NCI-H226 (cell line): Measurements from ENCODE around the gene WDR86.

ENCODE experiments used
- DNase-seq: peaks from one replicate; pipeline ENCODE4 v3.0.0-alpha.2; 2015

Gene WDR86, protein sequence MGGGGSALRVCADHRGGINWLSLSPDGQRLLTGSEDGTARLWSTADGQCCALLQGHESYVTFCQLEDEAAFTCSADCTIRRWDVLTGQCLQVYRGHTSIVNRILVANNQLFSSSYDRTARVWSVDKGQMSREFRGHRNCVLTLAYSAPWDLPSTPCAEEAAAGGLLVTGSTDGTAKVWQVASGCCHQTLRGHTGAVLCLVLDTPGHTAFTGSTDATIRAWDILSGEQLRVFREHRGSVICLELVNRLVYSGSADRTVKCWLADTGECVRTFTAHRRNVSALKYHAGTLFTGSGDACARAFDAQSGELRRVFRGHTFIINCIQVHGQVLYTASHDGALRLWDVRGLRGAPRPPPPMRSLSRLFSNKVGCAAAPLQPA

GRCh38 chr7:151409667-151410404 lies at the start of gene WDR86:
TSS of gene WDR86 (minus strand) at chr7:151410038. CDS start at chr7:151409589, 449 bp downstream.
- DNase-seq = no peak

- DNase-seq = no peak
These were observed 47.7 kb upstream of the WDR86 start for GRCh38 chr7:151457534-151457933.

- DNase-seq = no peak
These were observed 46.9 kb upstream of the WDR86 start for GRCh38 chr7:151456782-151457181.

- no peak for DNase-seq
These were observed 46.4 kb upstream of the WDR86 start for GRCh38 chr7:151456276-151456675.

GRCh38 chr7:151455690-151456089 lies 45.9 kb upstream of the WDR86 start:
- DNase-seq = no peak

- no peak for DNase-seq
These were observed 45.2 kb upstream of the WDR86 start for GRCh38 chr7:151454932-151455530.

DNA sequence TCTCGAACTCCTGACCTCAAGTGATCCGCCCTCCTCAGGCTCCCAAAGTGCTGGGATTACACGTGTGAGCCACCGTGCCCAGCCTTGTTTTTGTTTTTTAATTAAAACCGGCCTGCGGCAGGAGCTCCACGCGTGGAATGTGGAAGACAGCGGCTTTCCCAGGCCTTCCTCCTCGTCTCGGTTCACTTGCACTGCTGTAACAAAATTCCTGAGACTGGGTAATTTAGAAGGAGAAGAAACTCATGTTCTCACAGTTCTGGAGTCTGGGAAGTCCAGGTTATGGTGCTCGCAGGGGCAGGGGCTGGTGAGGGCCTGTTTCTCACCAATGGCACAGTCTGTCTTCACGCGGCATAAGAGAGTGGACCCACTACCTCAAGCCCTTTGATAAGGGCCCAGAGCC lies 44.5 kb upstream of the WDR86 start:
- DNase-seq = no peak

- no peak for DNase-seq
These were observed 43.5 kb upstream of the WDR86 start for GRCh38 chr7:151453326-151453791.

GRCh38 chr7:151452680-151453325 lies 43.0 kb upstream of the WDR86 start:
- no peak for DNase-seq

DNA sequence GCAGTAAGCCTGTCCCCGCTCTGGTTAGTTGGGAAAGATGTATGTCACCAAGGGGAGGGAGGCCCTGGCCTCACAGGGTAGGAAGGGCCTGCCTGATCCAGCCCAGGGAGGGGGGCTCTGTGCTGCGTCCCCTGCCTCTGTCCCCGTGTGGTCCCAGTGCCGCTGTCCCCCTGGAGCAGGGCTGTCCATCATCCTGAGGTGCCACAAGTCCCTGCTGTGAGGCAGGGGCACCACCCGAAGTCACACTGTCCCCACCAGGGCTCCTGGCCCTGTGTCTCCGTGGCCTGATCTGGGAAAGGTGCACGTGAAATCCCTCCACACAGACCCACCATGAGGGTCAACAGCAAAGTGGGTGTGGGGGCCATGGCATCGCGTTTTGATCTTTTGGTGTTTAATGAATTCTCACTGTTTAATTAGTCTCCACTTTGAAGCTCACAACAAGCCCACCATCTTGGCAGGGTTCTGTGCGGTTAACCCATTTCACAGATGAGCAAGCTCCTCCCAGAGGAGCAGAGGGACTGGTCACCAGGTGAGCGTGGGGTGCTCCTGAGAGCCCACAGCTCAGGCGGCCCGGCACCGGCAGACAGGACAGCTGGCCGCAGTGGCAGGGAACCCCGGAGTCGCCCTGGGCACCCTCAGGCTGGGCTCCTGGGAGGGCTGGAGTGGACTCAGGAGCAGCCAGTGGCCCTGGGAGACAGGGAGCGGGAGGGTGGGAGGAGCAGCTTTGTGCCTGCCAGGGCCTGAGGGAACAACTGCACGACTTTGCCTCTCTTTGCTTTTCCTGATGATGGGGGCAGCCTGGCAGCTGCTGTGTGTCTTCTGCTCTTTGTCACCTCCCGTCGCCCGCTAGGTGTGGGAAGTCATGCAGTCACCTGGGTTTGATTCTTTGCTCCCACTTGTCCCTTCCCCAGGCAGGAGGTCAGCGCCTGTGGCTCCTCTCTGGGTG lies 42.1 kb upstream of the WDR86 start:
- no peak for DNase-seq

GRCh38 chr7:151451156-151451555 lies 41.3 kb upstream of the WDR86 start:
- DNase-seq = no peak

DNA sequence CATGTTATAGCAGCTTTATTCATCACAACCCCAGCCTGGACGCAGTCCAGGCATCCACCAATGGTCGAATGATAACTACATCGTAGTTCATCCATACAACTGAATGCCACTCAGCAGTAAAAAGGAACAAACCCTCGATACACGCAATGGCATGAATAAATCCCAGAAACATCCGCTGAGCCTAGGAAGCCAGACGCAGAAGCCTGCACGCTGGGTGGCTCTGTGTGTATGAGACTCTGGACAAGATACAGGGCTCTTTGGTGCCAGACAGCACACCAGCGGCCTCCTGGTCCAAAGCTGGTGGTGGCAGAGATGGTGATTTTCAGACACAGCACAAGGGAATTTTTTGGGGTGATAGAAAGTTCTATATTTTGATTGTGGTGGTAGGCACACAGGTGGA lies 40.2 kb upstream of the WDR86 start:
- no peak for DNase-seq

DNA sequence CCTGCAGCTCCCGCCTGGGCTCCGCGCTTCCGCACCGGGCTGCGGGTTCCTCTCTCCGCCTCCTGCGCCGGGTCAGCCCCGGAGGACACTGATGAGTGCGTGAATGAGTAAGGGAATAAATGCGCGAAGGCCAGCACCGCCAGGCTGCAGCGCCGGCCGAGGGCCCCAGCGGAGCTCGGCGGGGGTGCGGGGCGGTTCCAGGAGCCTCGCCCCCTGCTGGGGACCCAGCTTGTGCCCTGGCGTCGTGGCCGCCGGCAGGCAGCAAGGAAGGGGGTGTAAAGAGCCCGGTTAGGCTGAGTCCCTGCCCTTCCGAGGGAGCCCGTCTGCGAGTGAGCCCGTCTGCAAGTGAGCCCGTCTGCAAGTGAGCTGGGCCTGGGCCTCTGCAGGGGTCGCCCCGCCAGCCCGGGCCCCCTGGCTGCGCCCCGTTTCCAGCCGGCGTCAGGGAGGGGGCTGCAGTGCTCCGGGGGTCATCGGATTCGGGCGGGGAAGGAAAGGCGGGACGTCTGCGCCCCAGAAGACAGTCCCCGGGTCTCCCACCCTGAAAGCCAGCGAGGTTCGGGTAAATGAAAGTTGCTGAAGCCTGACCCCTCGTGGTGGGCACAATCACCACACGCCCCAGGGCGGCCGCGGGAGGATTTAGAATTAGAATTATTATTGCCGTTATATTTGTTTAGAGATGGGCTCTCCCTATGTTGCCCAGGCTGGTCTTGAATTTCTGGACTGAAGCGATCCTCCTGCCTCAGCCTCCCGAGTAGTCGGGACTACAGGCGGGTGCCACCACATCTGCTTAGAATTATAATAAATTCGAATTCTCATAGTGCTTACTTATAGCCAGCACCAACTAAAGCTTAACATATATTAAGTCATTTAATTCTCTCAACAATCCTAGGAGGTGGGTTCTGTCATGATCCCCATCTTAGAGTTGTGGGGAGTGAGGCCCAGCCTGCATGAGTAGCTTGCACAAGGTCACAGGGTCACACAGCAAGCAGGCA lies 38.7 kb upstream of the WDR86 start:
- no peak for DNase-seq

DNA sequence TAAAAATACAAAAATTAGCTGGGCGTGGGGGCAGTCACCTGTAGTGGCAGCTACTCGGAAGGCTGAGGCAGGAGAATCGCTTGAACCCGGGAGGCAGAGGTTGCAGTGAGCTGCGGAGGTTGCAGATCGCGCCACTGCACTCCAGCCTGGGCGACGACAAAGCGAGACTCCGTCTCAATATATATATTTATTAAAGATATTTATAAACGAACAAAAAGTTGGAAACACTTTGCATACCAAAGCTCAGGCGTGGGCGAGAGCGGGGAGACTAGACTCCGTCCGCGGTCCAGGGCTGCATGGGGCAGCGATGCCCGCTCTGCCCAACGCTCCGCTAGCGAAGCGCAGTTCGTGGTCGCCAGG lies 38.0 kb upstream of the WDR86 start:
- no peak for DNase-seq

DNA sequence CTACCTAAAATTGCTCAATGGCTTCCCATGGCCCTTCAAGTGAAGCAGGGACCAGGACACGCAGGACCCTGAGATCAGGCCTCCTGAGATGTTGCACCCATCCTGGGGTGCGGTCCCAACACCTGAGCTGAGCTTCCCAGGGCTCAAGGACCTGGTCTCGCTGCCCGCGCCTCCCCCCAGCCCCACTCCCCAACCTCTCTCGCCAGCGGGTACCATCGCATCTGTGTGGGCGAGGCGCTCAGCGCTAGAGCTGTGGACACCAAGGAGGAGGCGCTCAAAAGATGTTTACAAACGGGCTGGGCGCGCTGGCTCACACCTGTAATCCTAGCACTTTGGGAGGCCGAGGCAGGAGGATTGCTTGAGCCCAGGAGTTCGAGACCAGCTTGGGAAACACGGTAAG lies 37.5 kb upstream of the WDR86 start:
- no peak for DNase-seq

GRCh38 chr7:151446412-151446811 lies 36.6 kb upstream of the WDR86 start:
- DNase-seq = no peak

GRCh38 chr7:151444632-151445031 lies 34.8 kb upstream of the WDR86 start:
- no peak for DNase-seq

GRCh38 chr7:151442776-151443496 lies 33.1 kb upstream of the WDR86 start:
- DNase-seq = no peak

- DNase-seq = no peak
These were observed 31.1 kb upstream of the WDR86 start for GRCh38 chr7:151440799-151441445.
